Measurements from ENCODE around the gene MTRF1. TPM values are rescaled to one million over a fixed set of nuclear protein-coding genes. Genes with fewer than 3 reads are reported as not detected.

MTRF1 gene
- total and polyA plus RNA-seq, 2 of the 8 experiments (the other 6 are each of a cell fraction or from before 2014, with no cell fraction given) = 8.0 to 19.2 TPM

GRCh38 chr13:41196620-41197019, 66.8 kb downstream of the MTRF1 start:
- Histone ChIP-seq H3K18ac (ENCODE audit: extremely low read depth, low read length) (no peak overlapping the region), H2AK5ac (ENCODE audit: low read depth, low read length) (no peak overlapping the region), H3K4me2 (ENCODE audit: insufficient read depth in 1 of 2, low read depth in 2 of 2, low read length in 2 of 2) (no peak overlapping the region), H3K4ac (replicated peaks; ENCODE audit: insufficient read length, low read depth, low read length) (no peak overlapping the region), H3K9me3 (ENCODE audit: insufficient read depth in 2 of 2, low read depth in 1 of 2, low read length in 1 of 2) (no peaks in the 10 kb centered on the region; a peak in 1 of 4 replicates), H3K79me2 (ENCODE audit: control insufficient read depth in 1 of 2, insufficient read depth in 2 of 2, low read length in 2 of 2) (peaks cover 0 to 8% of the 10 kb centered on the region in 2 experiments; a peak in 2 of 4 replicates), H3K23me2 (ENCODE audit: low read depth, low read length) (peaks cover 6% of the 10 kb centered on the region), H4K8ac (ENCODE audit: extremely low read depth, insufficient read depth, low read length) (no peak overlapping the region), H3K14ac (ENCODE audit: insufficient read length) (no peak overlapping the region), H4K20me1 (replicated peaks in 1 of 2; ENCODE audit: control insufficient read depth in 1 of 2, insufficient read depth in 2 of 2, low read length in 2 of 2) (peaks cover 0 to 2% of the 10 kb centered on the region in 2 experiments), H4K91ac (replicated peaks; ENCODE audit: insufficient read length, low read length) (no peak overlapping the region), H2BK120ac (replicated peaks; ENCODE audit: low read depth, low read length) (no peak overlapping the region), H3K56ac (replicated peaks; ENCODE audit: insufficient read length, low read depth, low read length) (no peak overlapping the region), H4K5ac (ENCODE audit: insufficient read length, low read depth, low read length) (no peak overlapping the region), H2BK5ac (ENCODE audit: low read depth, low read length) (no peak overlapping the region), H3K79me1 (ENCODE audit: low read depth, low read length) (no peaks in the 10 kb centered on the region), H3K9ac (replicated peaks in 1 of 4; ENCODE audit: extremely low read depth in 1 of 4, low read depth in 3 of 4, low read length in 3 of 4) (no peak overlapping the region), H2AFZ (ENCODE audit: low read length) (no peak overlapping the region), H3K36me3 (ENCODE audit: control insufficient read depth in 2 of 4, insufficient read depth in 4 of 4, low read length in 3 of 4) (no peaks in the 10 kb centered on the region), H2BK20ac (ENCODE audit: low read length) (no peak overlapping the region), H3K4me1 (replicated peaks in 1 of 4; ENCODE audit: control insufficient read depth in 3 of 4, insufficient read depth in 4 of 4, low read length in 3 of 4) (peaks cover 0 to 5% (median 2%) of the 10 kb centered on the region in 4 experiments; a peak in 3 of 7 replicates), H2BK15ac (ENCODE audit: low read length) (no peak overlapping the region), H3K23ac (ENCODE audit: insufficient read length) (no peak overlapping the region), H3K27ac (ENCODE audit: low read depth, low read length) (no peak overlapping the region), H3K27me3 (replicated peaks in 1 of 4; ENCODE audit: control insufficient read depth in 3 of 4, extremely low read depth in 1 of 4, insufficient read depth in 3 of 4, low read length in 3 of 4) (no peaks in the 10 kb centered on the region), H3K4me3 (ENCODE audit: extremely low read depth in 1 of 4, insufficient read depth in 2 of 4, low read depth in 3 of 4, low read length in 4 of 4) (no peak overlapping the region), H2BK12ac (ENCODE audit: low read depth, low read length) (no peak overlapping the region)
- FAIRE-seq (no peak), DNase-seq (ENCODE audit: low read depth in 1 of 2, low spot score in 2 of 2) (no peak)
- 79% methylated on average over 2 of the region's 2 CpGs; no CpG with 5 or more reads in 1 of the 2 experiments for WGBS, 2 experiments (ENCODE audit: extremely low coverage in 1 of 2, insufficient coverage in 1 of 2, insufficient read length in 1 of 2, insufficient replicate concordance in 2 of 2, low coverage in 1 of 2, low lambda C conversion rate in 2 of 2, missing lambda C conversion rate in 1 of 2)
- TF ChIP-seq RAD21 (IDR thresholded peaks at IDR 0.05 in 1 of 2, conservative IDR thresholded peaks at IDR 0.05 in 1 of 2; ENCODE audit: low read depth in 2 of 2, low read length in 2 of 2) (peak; percentile 49 to 56; a peak in 3 of 4 replicates), BACH1 (IDR thresholded peaks at IDR 0.05; ENCODE audit: low read length) (no peak), CHD2 (IDR thresholded peaks at IDR 0.05; ENCODE audit: low read length) (no peak), YY1 (IDR thresholded peaks at IDR 0.05; ENCODE audit: low read depth, low read length) (no peak), TCF12 (IDR thresholded peaks at IDR 0.05; ENCODE audit: low read depth, low read length) (no peak), CTCF (IDR thresholded peaks at IDR 0.05; ENCODE audit: control extremely low read depth in 1 of 3, insufficient read depth in 1 of 3, low read depth in 1 of 3, low read length in 3 of 3) (peak in 2 of 3 experiments; percentile 24 to 31; a peak in 2 of 4 replicates)
- ChIA-PET POLR2A (ENCODE audit: partially characterized antibody) (no interaction called here), CTCF (ENCODE audit: partially characterized antibody) (interaction anchor here (0.7 to 3.0 kb wide), 26 partner anchors 9 to 142 kb away, joined by 3 to 19 read pairs (median 4); partner anchors contain the start of gene KBTBD6)

All from H1 (cell line).